Measurements from ENCODE around the gene FMNL2.

The FMNL2 gene

DNA sequence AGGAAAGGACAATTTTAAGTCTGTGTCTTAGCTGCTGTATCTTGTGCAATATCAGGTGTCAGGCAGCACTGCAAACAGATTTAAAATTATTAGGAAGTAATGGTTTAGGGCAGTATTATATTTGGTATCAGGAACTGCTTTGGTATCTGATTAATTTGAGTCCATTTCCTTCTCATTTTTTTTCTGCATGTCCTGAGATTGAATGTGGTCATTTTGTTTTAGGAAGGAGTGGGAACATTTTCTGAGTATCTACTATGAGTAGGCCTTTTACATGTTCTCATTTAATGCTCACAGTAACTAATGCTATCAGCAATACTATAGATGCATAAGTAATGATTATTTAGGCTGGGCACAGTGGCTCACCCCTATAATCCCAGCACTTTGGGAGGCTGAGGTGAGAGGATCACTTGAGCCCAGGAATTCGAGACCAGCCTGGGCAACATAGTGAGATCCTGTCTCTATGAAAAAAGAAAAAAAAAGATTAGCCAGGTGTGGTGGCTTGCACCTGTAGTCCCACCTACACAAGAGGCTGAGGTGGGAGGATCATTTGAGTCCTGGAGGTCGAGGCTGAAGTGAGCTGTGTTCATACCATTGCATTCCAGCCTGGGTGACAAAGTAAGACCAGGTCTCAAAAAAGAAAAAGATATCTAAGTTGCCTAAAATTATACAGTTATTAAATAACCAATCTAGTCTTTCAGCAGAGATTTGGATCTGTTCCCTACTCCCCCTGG is 4.7 kb downstream of the FMNL2 start:
- no peak for DNase-seq (ENCODE audit: low spot score)

DNA sequence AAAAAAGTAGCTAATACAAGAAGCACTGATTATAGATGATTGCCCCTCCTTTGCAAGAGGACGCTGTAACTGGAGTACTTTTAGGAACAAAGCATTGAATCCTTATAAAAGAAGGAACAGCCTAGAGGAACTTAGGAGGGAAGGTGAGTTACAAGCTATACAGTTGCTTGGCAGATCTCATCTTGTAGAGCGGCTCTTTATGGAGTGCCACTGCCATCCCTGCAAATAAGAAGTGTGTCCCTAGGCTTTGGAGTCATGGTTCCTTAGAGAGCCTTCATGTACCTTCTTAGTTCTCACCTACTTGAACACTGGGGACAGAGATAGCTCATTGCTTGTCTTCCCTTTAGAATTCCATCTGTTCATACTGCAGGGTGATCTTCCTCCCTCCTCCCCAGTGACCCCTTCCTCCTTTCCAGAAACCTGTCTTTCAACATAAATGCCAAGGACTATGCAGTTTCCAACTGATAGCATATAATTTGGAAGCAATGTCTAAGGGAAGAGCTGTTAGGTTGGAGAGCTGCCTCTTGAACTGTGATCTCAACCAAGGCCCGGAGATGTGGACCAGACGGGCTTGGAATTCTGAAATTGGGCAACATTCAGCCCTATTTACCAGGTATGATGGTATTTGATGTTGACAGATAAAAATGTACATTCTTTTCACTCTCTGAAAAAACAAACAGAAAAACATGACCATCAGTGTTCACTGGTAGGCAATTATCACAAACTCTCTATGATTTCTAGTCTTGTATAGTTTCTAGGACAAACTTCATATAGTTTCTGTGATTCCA is 7.5 kb downstream of the FMNL2 start:
- DNase-seq (ENCODE audit: low spot score) = no peak

DNA sequence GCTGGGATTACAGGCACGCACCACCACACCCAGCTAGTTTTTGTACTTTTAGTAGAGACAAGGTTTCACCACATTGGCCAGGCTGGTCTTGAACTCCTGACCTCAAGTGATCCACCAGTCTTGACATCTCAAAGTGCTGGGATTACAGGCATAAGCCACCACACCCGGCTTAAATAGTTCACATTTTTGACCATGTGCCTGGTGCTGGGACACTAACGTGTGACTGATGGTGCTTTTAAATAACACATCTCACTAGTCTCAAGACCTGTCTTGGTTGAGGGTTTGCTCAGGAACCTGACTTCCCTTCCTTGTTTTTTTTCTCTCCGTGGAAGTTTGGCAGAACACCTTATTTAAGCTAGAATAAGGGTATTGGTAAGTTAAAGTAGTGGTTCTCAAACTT is 8.5 kb downstream of the FMNL2 start:
- DNase-seq (ENCODE audit: low spot score) = no peak

GRCh38 chr2:152344579-152345195 is 9.7 kb downstream of the FMNL2 start:
- DNase-seq (ENCODE audit: low spot score) = no peak

DNA sequence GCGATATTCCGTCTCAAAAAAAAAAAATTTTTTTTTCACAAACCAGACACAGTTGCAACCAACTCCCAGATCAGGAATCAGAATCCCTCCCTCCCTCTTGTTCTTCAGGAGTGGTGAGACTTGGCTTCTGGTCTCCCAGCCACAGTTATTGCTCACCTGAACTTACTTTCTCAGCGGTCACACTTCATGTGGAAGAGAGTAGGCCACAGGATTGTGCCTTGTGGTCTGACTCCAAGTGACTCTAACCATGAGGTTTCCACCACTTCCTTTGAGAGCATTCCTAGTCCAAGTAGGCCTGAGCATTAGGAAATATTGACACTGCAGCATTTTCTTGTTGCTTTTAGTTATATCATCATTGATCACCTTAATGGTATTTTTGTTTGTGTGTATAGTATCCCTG is 12.1 kb downstream of the FMNL2 start:
- peak; percentile 96 for DNase-seq (ENCODE audit: low spot score)

GRCh38 chr2:152348388-152348787 is 13.4 kb downstream of the FMNL2 start:
- DNase-seq (ENCODE audit: low spot score) = peak; percentile 87

DNA sequence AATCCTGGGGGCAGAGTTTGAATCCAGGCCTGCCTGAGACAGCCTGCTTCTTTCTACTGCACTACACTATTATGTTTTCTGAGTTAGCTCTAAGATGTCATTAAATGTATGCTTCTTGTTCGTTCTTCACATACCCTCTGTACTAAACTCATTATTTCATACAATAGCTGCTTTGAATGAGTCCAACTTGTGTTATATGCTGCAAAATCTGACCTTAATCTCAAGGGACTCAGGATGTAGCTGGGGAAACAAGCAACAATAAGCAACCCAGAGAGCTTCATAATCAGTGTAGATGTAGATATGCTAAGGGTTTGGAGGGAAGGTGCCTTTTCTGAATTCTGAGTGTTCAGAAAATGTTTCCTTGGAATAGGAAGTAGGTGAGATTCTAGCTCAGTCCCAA is 14.4 kb downstream of the FMNL2 start:
- DNase-seq (ENCODE audit: low spot score) = no peak

GRCh38 chr2:152350155-152350679 is 15.2 kb downstream of the FMNL2 start:
- no peak for DNase-seq (ENCODE audit: low spot score)

- no peak for DNase-seq (ENCODE audit: low spot score)
These were observed 17.6 kb downstream of the FMNL2 start for GRCh38 chr2:152352616-152353015.

DNA sequence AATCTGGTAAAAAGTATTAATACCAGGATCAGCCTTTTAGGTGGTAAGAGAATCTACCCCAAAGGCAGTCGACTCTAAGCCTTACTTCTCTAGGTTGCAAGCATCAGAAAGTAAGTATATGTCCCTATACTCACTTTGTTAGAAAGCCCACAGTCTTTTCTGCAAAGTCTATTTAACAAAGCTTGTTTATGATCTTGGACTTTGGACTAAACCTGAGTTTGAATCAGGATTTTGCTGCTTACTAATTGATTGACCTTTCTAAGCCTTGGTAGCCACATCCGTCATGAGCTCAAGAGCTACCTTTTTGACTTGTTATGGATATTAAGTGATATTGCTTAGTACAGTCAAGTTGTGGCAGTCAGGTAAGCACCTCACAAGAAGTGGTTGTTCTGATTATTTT is 18.4 kb downstream of the FMNL2 start:
- DNase-seq (ENCODE audit: low spot score) = no peak

- no peak for DNase-seq (ENCODE audit: low spot score)
These were observed 19.2 kb downstream of the FMNL2 start for GRCh38 chr2:152354069-152354755.

- no peak for DNase-seq (ENCODE audit: low spot score)
These were observed 19.9 kb downstream of the FMNL2 start for GRCh38 chr2:152354909-152355308.

DNA sequence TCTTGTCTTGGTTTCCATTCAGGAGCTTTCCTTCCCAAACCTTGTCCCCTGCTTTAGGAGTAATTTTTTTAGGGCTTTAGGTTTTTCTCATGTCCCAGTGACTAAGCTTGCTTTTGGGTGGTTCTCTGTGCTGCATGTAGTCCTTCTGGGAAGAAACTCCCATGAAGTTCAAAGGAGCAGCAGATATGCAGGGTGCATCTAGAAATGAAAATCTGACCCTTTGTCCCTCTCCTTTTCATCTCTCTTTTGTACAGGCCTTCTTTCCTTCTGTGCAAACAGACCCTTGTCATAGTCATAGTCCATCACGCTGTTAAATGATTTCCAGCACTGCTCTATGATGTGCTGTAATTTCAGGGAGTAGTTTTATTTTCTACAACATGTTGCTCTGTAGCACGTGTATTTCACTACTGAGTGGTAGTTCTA is 20.4 kb downstream of the FMNL2 start:
- DNase-seq (ENCODE audit: low spot score) = no peak

GRCh38 chr2:152359573-152360363 is 24.8 kb downstream of the FMNL2 start:
- DNase-seq (ENCODE audit: low spot score) = no peak

DNA sequence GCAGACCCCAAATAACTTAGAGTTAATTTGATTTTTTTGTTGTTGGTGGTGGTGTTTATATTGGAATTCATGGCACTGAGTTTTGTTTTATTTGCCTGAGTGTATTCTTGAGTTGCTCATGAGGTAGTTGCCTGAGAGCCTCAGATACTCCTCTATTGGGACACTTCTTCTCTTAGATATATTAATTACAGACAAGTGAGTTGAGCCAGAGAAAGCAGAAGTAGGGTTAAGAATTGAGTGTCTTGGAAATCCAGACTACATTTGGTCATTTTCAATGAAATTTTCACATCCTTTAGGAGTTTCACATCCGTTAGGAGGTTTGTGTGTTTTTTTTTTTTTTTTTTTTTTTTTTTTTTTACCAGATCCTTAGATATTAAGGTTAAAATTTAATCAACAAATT is 29.0 kb downstream of the FMNL2 start:
- DNase-seq (ENCODE audit: low spot score) = no peak

DNA sequence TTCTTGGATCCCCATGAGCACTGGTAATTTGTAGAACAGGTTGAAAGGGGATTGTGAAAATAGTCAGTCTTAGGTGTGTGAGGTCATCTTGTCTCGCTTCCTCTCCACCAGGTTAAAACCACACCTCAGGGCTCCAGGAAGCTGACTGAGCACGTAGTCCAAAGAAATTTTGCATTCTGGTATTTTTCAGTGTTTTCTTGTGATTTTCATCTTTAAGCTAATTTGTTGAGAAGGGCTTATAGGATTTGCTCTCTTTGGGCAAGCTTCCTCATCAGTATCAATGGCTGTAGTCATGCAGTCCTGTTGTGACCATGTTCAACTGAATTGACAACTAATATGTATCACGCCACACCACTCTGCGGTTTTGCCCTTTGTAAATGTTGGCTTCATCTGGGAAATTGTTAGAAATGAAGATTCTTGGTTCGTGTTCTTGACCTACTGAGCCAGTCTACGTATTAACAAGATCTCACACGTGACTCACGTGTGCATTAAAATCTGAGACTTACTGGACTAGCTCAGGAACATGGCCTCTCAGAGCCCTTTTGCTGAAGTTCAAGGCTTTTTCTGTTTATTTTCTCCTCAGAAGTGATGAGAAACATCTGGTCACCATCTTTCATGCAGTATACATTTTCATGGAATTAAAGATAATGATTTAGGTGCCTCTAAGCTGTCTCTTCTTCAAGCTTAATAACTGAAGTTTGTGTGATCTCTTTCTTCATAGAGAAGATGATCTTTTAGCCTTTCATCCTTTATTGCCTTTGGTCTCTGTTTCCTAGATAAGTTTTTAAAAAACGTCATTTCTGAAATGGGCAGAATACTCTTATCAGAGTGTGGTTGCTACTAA is 32.8 kb downstream of the FMNL2 start:
- peak; percentile 26 for DNase-seq (ENCODE audit: low spot score)

DNA sequence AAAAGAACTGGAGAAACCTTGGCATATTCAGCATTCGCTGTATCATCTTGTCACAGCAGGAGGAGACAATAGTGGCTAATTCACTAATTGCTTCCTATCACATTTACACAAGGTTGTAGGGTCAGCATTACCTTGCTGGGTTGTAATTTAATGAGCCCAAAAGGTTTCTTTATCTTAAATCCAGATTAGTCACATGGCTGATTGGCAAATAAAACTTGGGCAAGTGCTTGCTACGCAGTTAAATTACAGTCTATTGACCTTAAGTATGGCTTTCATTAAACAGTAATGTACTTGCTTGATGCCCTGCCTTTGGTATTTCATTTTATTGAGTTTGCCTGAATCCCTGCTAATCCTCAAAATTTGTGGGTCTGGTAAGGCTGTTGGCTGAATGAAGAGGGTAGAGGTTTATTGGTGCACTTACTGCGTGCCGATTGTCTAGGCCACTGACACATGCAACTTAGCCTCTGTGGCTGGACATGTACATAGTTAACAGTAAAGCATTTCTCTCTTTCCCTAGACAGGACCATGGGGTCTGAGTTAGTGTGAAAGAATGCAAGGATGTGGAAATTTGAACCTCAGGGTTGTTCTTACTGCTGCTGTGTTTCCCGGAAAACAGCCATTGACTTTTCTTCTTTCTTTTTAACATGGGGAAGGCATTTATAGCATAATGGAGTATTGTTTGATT is 34.3 kb downstream of the FMNL2 start:
- peak; percentile 75 for DNase-seq (ENCODE audit: low spot score)

DNA sequence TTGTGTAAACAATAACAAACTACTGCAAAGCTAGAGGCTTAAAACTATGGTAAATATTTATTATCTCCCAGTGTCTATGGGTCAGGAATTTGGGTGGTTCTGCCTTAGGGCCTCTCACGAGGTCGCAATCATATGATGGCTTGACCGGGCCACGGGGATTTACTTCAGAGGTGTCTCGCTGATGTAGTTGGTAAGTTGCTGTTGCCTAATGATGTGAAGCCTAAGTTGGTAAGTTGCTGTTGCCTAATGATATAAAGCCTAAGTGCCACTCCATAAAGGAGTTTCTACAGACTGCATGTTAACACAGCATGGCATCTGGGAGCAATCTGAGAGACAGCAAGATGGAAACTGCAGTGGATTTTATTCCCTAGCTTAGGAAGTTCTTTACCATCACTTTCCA is 35.8 kb downstream of the FMNL2 start:
- DNase-seq (ENCODE audit: low spot score) = no peak

DNA sequence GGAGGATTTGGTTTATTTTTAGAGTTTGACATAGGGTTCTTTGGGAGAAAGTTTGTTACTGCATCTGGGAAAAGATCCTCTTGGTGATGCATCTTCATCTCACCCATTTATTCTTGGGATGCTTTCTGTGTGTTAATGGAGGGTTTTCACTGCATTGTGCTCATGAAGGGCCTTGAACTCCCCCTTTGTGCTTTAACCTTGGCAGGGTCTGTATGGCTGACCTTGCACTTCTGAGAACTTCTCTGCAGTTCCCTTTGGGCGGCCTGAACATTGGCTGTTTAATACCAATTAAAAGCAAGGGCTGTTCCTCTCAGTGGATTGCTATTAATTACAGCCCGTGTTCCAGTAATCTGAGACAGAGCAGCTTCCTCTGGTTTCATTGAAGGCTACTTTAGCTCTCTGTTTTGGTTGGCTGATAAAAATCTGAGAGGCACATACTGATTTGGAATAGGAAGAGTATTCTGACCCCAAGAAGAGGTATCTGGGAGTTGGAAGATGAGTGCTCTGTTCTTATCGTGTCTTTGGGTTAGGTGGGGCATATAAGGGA is 37.5 kb downstream of the FMNL2 start:
- no peak for DNase-seq (ENCODE audit: low spot score)

DNA sequence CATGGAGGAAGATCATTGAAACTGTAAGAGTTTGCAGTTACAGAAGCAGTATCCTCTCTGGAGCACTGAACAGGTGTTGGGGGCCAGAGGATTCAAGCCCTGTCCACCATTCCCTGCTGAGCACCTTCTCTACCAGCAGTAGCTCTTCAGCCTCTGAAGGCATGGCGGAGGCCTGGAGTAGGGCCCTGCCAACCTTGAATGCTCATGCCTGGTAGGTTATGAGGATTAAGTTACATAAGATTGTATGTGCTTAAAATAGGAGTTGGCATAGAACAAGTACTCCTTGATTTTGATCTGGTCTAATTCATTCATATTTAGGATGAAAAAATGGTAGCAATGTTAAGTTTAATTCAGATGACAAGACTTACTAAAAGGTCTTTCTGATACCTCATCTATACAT is 40.2 kb downstream of the FMNL2 start:
- DNase-seq (ENCODE audit: low spot score) = no peak
